ENCODE data around the gene CCDC28B. TPM values are rescaled to one million over a fixed set of nuclear protein-coding genes. Genes with fewer than 3 reads are reported as not detected.
"Not testable (repeated sequence)": the region's sequence is repeated elsewhere in the genome, so short reads cannot be mapped to it uniquely, and the experiment has no call there.

CCDC28B gene
- total RNA-seq = 29.7 to 32.9 TPM (median 30.7 TPM) in 3 replicates
- long read RNA-seq, transcript CCDC28B-201 (6 exons, 1,089 nt) = major isoform, 25 of 39 reads
- long read RNA-seq, partial matches to known transcripts = 8 of 39 reads
- long read RNA-seq, other reads (novel, unspliced or antisense) = 5 of 39 reads

DNA sequence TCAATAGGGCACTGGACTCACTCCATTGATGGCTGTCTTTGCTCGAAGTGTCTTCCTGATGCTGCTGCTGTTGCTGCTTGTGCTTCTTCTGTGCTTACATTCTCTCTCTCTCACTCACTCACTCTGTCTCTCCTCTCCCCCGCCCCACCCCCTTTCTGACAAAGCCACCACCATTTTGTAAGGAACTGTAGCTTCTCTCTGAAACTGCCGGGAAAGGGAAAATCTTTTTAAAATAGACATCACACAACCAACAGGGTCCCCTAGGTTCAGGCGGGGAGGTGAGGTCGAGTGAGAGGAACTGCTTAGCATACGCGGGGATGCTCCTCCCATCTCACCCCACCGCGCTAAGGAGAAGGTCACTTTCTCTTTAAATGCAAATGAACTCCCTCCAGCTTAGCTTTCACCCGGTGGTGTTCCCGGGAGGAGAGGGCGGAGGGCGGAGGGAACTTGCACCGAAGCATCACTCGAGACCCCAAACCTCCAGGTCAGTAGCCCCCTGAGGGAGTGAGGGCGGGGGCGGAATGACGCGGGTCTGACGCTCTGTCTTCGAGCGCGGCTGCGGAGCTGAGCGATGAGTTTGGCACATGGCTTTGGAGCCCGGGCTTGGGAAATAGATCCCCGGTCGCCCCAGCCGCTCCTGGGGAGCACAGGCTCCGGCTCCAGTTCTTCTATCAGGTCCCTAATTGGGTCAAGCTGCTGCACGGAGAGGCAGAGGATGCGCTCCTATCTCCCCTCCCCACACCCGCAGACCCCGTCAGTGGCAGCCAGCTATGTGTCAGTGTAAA, at the start of gene CCDC28B:
CCDC28B (plus strand) TSS at position 370 of the 785 bp plus-strand sequence. CDS start 1,341 bp downstream, outside the sequence.
- TF ChIP-seq, protein P1, sequence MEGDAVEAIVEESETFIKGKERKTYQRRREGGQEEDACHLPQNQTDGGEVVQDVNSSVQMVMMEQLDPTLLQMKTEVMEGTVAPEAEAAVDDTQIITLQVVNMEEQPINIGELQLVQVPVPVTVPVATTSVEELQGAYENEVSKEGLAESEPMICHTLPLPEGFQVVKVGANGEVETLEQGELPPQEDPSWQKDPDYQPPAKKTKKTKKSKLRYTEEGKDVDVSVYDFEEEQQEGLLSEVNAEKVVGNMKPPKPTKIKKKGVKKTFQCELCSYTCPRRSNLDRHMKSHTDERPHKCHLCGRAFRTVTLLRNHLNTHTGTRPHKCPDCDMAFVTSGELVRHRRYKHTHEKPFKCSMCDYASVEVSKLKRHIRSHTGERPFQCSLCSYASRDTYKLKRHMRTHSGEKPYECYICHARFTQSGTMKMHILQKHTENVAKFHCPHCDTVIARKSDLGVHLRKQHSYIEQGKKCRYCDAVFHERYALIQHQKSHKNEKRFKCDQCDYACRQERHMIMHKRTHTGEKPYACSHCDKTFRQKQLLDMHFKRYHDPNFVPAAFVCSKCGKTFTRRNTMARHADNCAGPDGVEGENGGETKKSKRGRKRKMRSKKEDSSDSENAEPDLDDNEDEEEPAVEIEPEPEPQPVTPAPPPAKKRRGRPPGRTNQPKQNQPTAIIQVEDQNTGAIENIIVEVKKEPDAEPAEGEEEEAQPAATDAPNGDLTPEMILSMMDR (IDR thresholded peaks at IDR 0.05) = no peak
- Mint-ChIP-seq H3K27me3 (ENCODE audit: low read depth) (no peaks in the 10 kb centered on the region), H3K9me3 (ENCODE audit: low read depth) (no peaks in the 10 kb centered on the region), H3K4me3 (ENCODE audit: unreplicated experiment) (peak within 1 kb of the TSS; percentile 85), H3K36me3 (ENCODE audit: low read depth) (peaks cover 17% of the 10 kb centered on the region), H3K27ac (ENCODE audit: unreplicated experiment) (peak within 1 kb of the TSS; percentile 93), H3K4me1 (ENCODE audit: low read depth) (peaks cover 55% of the 10 kb centered on the region)
- no peak for DNase-seq (ENCODE audit: low spot score)

DNA sequence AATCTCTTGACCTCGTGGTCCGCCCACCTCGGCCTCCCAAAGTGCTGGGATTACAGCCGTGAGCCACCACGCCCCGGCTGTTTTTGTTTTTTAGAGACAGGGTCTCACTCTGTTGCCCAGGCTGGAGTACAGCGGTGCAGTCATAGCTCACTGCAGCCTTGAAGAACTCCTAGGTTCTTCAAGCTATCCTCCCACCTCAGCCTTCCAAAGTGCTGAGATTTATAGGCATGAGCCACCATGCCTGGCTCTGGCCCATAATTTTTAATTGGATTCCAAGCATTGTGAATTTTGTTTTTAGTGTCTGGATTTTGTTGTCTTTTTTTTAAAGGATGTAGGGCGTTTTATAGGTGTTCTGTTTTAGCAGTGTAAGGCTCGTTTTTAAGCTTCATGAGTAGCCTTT, 49.5 kb upstream of the CCDC28B start:
- Mint-ChIP-seq H3K4me3 (ENCODE audit: unreplicated experiment) (no peak overlapping the region), H3K36me3 (ENCODE audit: low read depth) (peaks cover 3% of the 10 kb centered on the region), H3K27me3 (ENCODE audit: low read depth) (no peaks in the 10 kb centered on the region), H3K9me3 (ENCODE audit: low read depth) (peaks cover 3% of the 10 kb centered on the region), H3K4me1 (ENCODE audit: low read depth) (peaks cover 17% of the 10 kb centered on the region), H3K27ac (ENCODE audit: unreplicated experiment) (peak overlapping the region; percentile 89)
- TF ChIP-seq, protein P1 (IDR thresholded peaks at IDR 0.05) = no peak
- no peak for DNase-seq (ENCODE audit: low spot score)

DNA sequence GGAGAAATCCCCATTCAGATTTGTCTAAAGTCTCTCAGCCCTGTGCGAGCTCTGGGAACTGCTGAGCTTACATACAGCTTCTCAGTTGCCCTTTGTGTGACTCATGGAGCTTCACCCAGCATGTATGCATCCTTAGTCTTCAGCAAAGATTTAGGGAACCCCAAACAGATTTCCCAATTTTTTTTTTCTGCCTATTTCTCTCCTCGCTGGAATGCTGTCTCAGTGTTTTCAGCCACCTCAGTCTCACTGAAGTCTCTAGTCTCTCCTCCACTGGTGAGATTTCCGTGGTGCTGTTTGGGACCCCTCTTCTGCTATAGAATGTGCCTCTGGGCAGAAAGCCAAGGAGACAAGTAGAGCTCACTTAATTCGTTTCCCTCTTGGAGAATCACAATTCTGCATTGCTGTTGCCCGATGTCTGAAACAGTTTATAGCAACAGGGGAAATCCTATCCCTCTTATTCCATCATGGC, 49.0 kb upstream of the CCDC28B start:
- Mint-ChIP-seq H3K36me3 (ENCODE audit: low read depth) (peaks cover 6% of the 10 kb centered on the region), H3K27me3 (ENCODE audit: low read depth) (no peaks in the 10 kb centered on the region), H3K27ac (ENCODE audit: unreplicated experiment) (peak overlapping the region; percentile 89), H3K4me3 (ENCODE audit: unreplicated experiment) (no peak overlapping the region), H3K4me1 (ENCODE audit: low read depth) (peaks cover 17% of the 10 kb centered on the region), H3K9me3 (ENCODE audit: low read depth) (peaks cover 3% of the 10 kb centered on the region)
- DNase-seq (ENCODE audit: low spot score) = no peak
- TF ChIP-seq, protein P1 (IDR thresholded peaks at IDR 0.05) = no peak

DNA sequence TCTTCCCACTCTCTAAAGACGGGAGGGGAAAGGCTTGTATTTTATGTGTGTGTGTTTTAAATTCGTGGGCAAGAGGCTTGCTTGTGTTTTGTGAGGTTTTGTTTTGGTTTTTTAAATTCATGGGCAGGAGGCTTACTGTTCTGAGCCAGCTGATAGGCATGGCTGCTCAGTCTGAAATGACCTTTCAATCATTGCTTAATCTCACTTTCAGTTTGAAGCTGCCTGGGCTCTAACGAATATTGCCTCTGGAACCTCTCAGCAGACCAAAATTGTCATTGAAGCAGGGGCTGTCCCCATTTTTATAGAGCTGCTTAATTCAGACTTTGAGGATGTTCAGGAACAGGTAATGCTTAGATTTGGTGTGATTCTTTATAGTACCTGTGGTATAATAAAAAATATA, 41.2 kb upstream of the CCDC28B start:
- peaks cover 3% of the 10 kb centered on the region for H3K9me3 Mint-ChIP-seq (ENCODE audit: low read depth)
- no peaks in the 10 kb centered on the region for H3K27me3 Mint-ChIP-seq (ENCODE audit: low read depth)
- no peak overlapping the region for H3K4me3 Mint-ChIP-seq (ENCODE audit: unreplicated experiment)
- no peak for DNase-seq (ENCODE audit: low spot score)
- peaks cover 38% of the 10 kb centered on the region for H3K36me3 Mint-ChIP-seq (ENCODE audit: low read depth)
- no peak overlapping the region for H3K27ac Mint-ChIP-seq (ENCODE audit: unreplicated experiment)
- TF ChIP-seq, protein P1 (IDR thresholded peaks at IDR 0.05) = no peak
- no peaks in the 10 kb centered on the region for H3K4me1 Mint-ChIP-seq (ENCODE audit: low read depth)

DNA sequence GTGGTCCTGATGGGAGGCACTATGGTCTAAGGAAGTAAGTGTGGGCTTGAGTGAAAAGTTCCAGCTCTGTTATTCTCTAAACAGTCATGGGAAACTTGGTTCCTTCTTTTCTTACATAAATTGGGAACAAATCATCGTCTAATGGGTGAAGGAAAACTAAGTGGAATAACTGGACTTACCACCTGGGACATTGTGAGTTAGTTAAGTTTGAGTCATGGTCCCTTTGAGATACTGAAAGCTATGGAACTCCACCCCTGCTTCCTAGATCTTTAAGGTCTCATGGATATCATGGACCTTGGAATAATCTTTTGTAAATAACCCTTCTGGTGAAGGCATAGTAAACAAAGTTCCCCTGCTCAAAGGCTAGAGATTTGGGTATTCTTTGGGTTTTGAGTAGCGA, 37.0 kb upstream of the CCDC28B start:
- DNase-seq (ENCODE audit: low spot score) = no peak
- Mint-ChIP-seq H3K27me3 (ENCODE audit: low read depth) (no peaks in the 10 kb centered on the region), H3K4me1 (ENCODE audit: low read depth) (no peaks in the 10 kb centered on the region), H3K27ac (ENCODE audit: unreplicated experiment) (no peak overlapping the region), H3K4me3 (ENCODE audit: unreplicated experiment) (no peak overlapping the region), H3K9me3 (ENCODE audit: low read depth) (peaks cover 3% of the 10 kb centered on the region), H3K36me3 (ENCODE audit: low read depth) (peaks cover 36% of the 10 kb centered on the region)
- TF ChIP-seq, protein P1 (IDR thresholded peaks at IDR 0.05) = no peak

DNA sequence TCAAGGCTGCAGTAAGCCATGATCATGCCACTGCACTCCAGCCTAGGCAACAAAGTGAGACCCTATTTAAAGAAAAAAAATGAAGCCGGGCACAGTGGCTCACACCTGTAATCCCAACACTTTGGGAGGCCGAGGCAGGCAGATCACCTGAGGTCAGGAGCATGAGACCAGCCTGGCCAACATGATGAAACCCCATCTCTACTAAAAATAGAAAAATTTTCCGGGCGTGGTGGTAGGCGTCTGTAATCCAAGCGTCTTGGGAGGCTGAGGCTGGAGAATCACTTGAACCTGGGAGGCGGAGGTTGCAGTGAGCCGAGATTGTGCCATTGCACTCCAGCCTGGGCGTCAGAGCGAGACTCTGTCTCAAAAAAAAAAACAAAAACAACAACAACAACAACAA, 34.8 kb upstream of the CCDC28B start:
- peaks cover 38% of the 10 kb centered on the region for H3K36me3 Mint-ChIP-seq (ENCODE audit: low read depth)
- not testable (repeated sequence) for H3K27me3 Mint-ChIP-seq (ENCODE audit: low read depth); H3K9me3 Mint-ChIP-seq (ENCODE audit: low read depth); H3K4me3 Mint-ChIP-seq (ENCODE audit: unreplicated experiment); H3K27ac Mint-ChIP-seq (ENCODE audit: unreplicated experiment); DNase-seq (ENCODE audit: low spot score); H3K4me1 Mint-ChIP-seq (ENCODE audit: low read depth)
